ENCODE data around the gene CDC20B. TPM values are rescaled to one million over a fixed set of nuclear protein-coding genes. Genes with fewer than 3 reads are reported as not detected.

CDC20B gene
- total and polyA plus RNA-seq, 2 of the 8 experiments (the other 6 are each of a cell fraction or from before 2014, with no cell fraction given): 0.06 TPM; not detected in 1

DNA sequence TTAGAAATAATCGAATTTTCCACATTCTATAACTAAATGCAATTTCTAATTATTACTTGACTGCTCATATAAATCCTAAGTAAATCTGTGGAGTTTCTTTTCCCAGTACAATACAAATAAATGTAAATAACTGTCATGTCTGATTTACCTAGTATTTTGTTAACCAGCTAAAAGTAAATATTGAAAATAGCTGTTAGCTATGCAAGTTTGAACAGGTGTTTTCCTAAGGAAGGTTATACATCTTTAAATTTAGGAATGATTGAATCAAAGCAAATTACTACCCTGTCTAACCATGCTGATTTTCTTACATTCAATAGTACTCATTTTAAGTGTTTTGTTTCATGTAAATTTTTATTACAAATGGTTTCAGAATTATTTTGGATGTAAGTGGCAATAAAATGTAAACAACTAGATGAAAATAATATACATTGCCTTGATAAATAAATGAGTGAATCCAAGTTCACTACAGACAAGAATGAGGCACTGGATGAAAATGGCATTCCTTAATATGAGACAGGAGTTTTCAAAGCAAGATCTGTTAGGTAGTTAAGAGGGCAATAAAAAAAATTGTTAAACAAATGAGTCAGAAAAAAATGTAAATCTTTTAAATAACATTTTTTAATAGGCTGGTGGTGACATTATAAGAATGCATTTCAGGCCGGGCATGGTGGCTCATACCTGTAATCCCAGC is 38.4 kb upstream of the CDC20B start (continued):
- TF ChIP-seq SIN3A (conservative IDR thresholded peaks at IDR 0.05 in 1 of 2, IDR thresholded peaks at IDR 0.05 in 1 of 2; ENCODE audit: low read depth in 1 of 2, low read length in 2 of 2) (no peak), RFX5 (IDR thresholded peaks at IDR 0.05; ENCODE audit: borderline replicate concordance, low read depth, low read length) (no peak), KDM4A (IDR thresholded peaks at IDR 0.05; ENCODE audit: low read depth, low read length, severe bottlenecking) (no peak), ASH2L (IDR thresholded peaks at IDR 0.05; ENCODE audit: low read length) (no peak), MAFK (IDR thresholded peaks at IDR 0.05; ENCODE audit: low read depth, low read length) (no peak), EP300 (IDR thresholded peaks at IDR 0.05; ENCODE audit: borderline replicate concordance in 1 of 2, low read depth in 2 of 2, low read length in 2 of 2) (no peak), SRF (IDR thresholded peaks at IDR 0.05; ENCODE audit: low read depth, low read length) (no peak), TEAD4 (IDR thresholded peaks at IDR 0.05; ENCODE audit: low read depth, low read length) (no peak), TAF1 (IDR thresholded peaks at IDR 0.05; ENCODE audit: low read depth, low read length) (no peak)
- TF ChIP-seq, protein P1, sequence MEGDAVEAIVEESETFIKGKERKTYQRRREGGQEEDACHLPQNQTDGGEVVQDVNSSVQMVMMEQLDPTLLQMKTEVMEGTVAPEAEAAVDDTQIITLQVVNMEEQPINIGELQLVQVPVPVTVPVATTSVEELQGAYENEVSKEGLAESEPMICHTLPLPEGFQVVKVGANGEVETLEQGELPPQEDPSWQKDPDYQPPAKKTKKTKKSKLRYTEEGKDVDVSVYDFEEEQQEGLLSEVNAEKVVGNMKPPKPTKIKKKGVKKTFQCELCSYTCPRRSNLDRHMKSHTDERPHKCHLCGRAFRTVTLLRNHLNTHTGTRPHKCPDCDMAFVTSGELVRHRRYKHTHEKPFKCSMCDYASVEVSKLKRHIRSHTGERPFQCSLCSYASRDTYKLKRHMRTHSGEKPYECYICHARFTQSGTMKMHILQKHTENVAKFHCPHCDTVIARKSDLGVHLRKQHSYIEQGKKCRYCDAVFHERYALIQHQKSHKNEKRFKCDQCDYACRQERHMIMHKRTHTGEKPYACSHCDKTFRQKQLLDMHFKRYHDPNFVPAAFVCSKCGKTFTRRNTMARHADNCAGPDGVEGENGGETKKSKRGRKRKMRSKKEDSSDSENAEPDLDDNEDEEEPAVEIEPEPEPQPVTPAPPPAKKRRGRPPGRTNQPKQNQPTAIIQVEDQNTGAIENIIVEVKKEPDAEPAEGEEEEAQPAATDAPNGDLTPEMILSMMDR (IDR thresholded peaks at IDR 0.05; ENCODE audit: control extremely low read depth in 1 of 3, insufficient read depth in 1 of 3, low read depth in 1 of 3, low read length in 3 of 3): no peak

Measured in H1 (cell line).